B cell (primary cell): ENCODE measurements around the gene TRAPPC5. TPM values are rescaled to one million over a fixed set of nuclear protein-coding genes. Genes with fewer than 3 reads are reported as not detected.
A peak's percentile ranks its signal among the peaks of the same experiment; 100 is the strongest.

Source experiments
- ATAC-seq: fragments of 200-7000 bp; cut with Tn5 transposase; one replicate; pipeline ENCODE4 v1.10.0; 2021; ENCODE audit warnings: low read depth, mild to moderate bottlenecking, moderate number of reproducible peaks, moderate library complexity
- CTCF ChIA-PET: fragments of 350-600 bp; sonication (Branson Sonifier 250); formaldehyde crosslinking; loops from one replicate; lab custom pipeline; 2021; ENCODE audit warnings: antibody characterized with exemption, inconsistent platforms; lab: Charles Lee
- POLR2A ChIA-PET: fragments of 350-600 bp; sonication (Branson Sonifier 250); formaldehyde crosslinking; loops from one replicate; lab custom pipeline; 2021; ENCODE audit warnings: antibody characterized with exemption; lab: Charles Lee
- DNase-seq: peaks from one replicate; pipeline ENCODE4 v3.0.0; 2013
- H2AFZ ChIP-seq: 2 replicates; pipeline ENCODE4 v1.6.1; 2012; ENCODE audit warnings: mild to moderate bottlenecking, low read depth, low read length; ENCODE audit not compliant: insufficient read depth, poor library complexity, severe bottlenecking
- H3K27ac ChIP-seq, 2 donors: 1 replicate in 1 of 2; 2 replicates in 1 of 2; pipeline ENCODE4 v1.5.1; 2012 to 2013; ENCODE audit warnings: low read length in 2 of 2, mild to moderate bottlenecking in 2 of 2, moderate library complexity in 1 of 2
- H3K27me3 ChIP-seq, 4 experiments: fragments of 200-600 bp in 1 of 4; sonication (generic) in 1 of 4; replicated peaks in 1 of 4; 1 replicate in 2 of 4; 2 replicates in 2 of 4; pipeline versions ENCODE4 v1.6.1 to v1.7.0; 2013 to 2016; ENCODE audit warnings: low read length in 3 of 4, mild to moderate bottlenecking in 2 of 4, mixed read lengths in 1 of 4, moderate library complexity in 1 of 4; ENCODE audit not compliant: insufficient read depth in 4 of 4, control insufficient read depth in 3 of 4; ENCODE audit errors: control extremely low read depth in 1 of 4
- H3K36me3 ChIP-seq, 2 experiments: replicated peaks in 1 of 2; 1 replicate in 1 of 2; 2 replicates in 1 of 2; pipeline versions ENCODE4 v1.6.1 to v1.7.1; 2013; ENCODE audit warnings: low read length in 1 of 2; ENCODE audit not compliant: insufficient read depth in 2 of 2, control insufficient read depth in 1 of 2; ENCODE audit errors: control extremely low read depth in 1 of 2, extremely low read depth in 1 of 2
- H3K4me1 ChIP-seq, 2 donors: fragments of 200-600 bp in 1 of 2; sonication (generic) in 1 of 2; 1 replicate in 1 of 2; 2 replicates in 1 of 2; pipeline versions ENCODE4 v1.5.1 to v1.6.1; 2013 to 2017; ENCODE audit warnings: low read length in 2 of 2; ENCODE audit not compliant: control insufficient read depth in 2 of 2, insufficient read depth in 2 of 2
- H3K4me2 ChIP-seq: replicated peaks from 2 replicates; pipeline ENCODE3; 2012; ENCODE audit warnings: mild to moderate bottlenecking, low read depth, low read length; ENCODE audit not compliant: poor library complexity, severe bottlenecking
- H3K4me3 ChIP-seq, 5 experiments: fragments of 200-600 bp in 1 of 5; sonication (generic) in 1 of 5; 1 replicate in 3 of 5; 2 replicates in 2 of 5; pipeline versions ENCODE4 v1.5.1 to v1.7.0; 2011 to 2016; ENCODE audit warnings: low read length in 4 of 5, mild to moderate bottlenecking in 4 of 5, low read depth in 2 of 5, control low read depth in 1 of 5, moderate library complexity in 1 of 5; ENCODE audit not compliant: insufficient read depth in 1 of 5; ENCODE audit errors: control extremely low read depth in 1 of 5, extremely low read depth in 1 of 5
- H3K79me2 ChIP-seq: fragments of 200-600 bp; sonication (generic); one replicate; pipeline ENCODE4 v1.6.0; 2016; ENCODE audit warnings: low read length; ENCODE audit not compliant: control insufficient read depth, insufficient read depth
- H3K9ac ChIP-seq: fragments of 200-600 bp; sonication (generic); 2 replicates; pipeline ENCODE4 v1.6.1; 2017; ENCODE audit warnings: mild to moderate bottlenecking, low read length, moderate library complexity
- H3K9me3 ChIP-seq, 3 donors: one replicate each; pipeline versions ENCODE4 v1.6.1 to v1.7.1; 2013; ENCODE audit warnings: low read length in 2 of 3; ENCODE audit not compliant: control insufficient read depth in 2 of 3, insufficient read depth in 1 of 3; ENCODE audit errors: control extremely low read depth in 1 of 3
- H4K20me1 ChIP-seq: 2 replicates; pipeline ENCODE4 v1.6.0; 2012; ENCODE audit warnings: mild to moderate bottlenecking, low read length; ENCODE audit not compliant: insufficient read depth, control insufficient read depth, poor library complexity, severe bottlenecking
- H3K27ac Mint-ChIP-seq: one replicate; pipeline ENCODE4 v1.8.0; 2021; ENCODE audit warnings: mixed read lengths
- H3K27me3 Mint-ChIP-seq: one replicate; pipeline ENCODE4 v1.8.0; 2021; ENCODE audit warnings: mixed read lengths
- H3K4me1 Mint-ChIP-seq: one replicate; pipeline ENCODE4 v1.8.0; 2021; ENCODE audit warnings: mixed read lengths
- H3K4me3 Mint-ChIP-seq: one replicate; pipeline ENCODE4 v1.8.0; 2021; ENCODE audit warnings: mixed read lengths
- H3K9me3 Mint-ChIP-seq: one replicate; pipeline ENCODE4 v1.8.0; 2022; ENCODE audit warnings: mixed read lengths; ENCODE audit not compliant: insufficient read depth
- EZH2 ChIP-seq: IDR thresholded peaks from 2 replicates; pipeline ENCODE4 v1.6.1; 2012; ENCODE audit warnings: borderline replicate concordance, low read depth, mild to moderate bottlenecking, moderate library complexity, low read length; ENCODE audit not compliant: insufficient read depth, poor library complexity, severe bottlenecking
- WGBS: methylation state at CpG from one replicate; pipeline ENCODE4 v1.1.5; 2013; ENCODE audit warnings: missing lambda C conversion rate; ENCODE audit not compliant: insufficient coverage; 5-methylcytosine and 5-hydroxymethylcytosine counted together
- intact Hi-C: fragments of 100-400 bp; cut with micrococcal nuclease; formaldehyde crosslinking; loops from one replicate; pipeline ENCODE4 v1.10.0; 2022
- polyA plus RNA-seq: library from polyadenylated mRNA; depleted of rRNA; stranded (reverse); fragments of >200 nt; gene quantifications from 2 replicates; pipeline ENCODE4 v1.2.3, GENCODE V29; 2012
- total RNA-seq, 2 donors: library from RNA; stranded (reverse); fragments of 120-200 nt in 1 of 2; gene quantifications; 1 replicate in 1 of 2; 2 replicates in 1 of 2; pipeline versions ENCODE4 v1.2.3 to v1.2.4, GENCODE V29; 2013 to 2022
- TF ChIP-seq, protein P1 (sequence below): fragments of 200-600 bp; IDR thresholded peaks from one replicate; pipeline ENCODE4 v1.8.0; 2022; ENCODE audit warnings: antibody characterized with exemption, mild to moderate bottlenecking

Gene TRAPPC5
- total and polyA plus RNA-seq, 2 donors (not counting 1 experiment from before 2014, with no cell fraction given): 61.5 to 64.9 TPM

DNA sequence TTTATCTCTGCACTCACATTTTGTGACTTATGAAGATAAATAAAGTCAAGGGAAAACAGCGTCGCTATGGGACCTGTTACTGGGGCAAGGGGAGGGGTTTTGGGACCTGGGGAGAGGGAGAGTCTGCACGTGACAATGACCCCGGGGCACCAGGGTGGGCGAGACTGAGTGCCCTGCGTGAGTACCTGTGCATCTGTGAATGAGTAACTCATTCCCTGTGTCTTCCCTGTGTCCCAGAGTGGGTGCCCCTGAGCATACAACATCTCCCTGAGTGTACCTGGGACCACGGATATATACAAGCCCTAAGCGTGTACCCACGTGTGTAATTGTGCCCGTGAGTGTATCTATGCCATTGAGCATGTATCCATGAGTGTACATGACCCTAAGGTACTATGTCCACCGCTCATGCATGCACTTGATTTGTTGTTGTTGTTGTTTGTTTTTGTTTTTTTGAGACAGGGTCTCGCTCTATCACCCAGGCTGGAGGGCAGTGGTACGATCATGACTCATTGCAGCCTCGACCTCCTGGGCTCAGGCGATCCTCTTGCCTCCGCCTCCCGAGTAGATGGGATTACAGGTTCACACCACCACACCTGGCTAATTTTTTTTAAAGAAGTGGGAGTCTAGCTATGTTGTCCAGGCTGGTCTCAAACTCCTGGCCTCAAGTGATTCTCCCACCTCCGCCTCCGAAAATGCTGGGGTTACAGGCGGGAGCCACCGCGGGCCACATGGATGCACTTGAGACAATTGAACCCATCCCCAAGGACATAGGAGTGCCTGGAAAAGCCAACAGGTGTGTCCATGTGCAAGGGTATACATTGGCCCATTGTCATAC, 645 bp upstream of the TRAPPC5 start:
- peak overlapping the region; percentile 85 for H2AFZ ChIP-seq
- CTCF ChIA-PET: interaction anchor here (0.8 to 5.4 kb wide), 36 partner anchors 10 to 340 kb away, joined by 3 to 145 read pairs (median 6); partner anchors contain the start of genes FCER2, PET100, RETN and XAB2
- peaks cover 0 to 9% (median 0%) of the 10 kb centered on the region in 3 donors for H3K9me3 ChIP-seq
- Mint-ChIP-seq H3K9me3 (no peaks in the 10 kb centered on the region), H3K4me3 (peak overlapping the region; percentile 87), H3K27ac (peak overlapping the region; percentile 80), H3K4me1 (peaks cover 58% of the 10 kb centered on the region), H3K27me3 (peaks cover 16% of the 10 kb centered on the region)
- TF ChIP-seq, protein P1, sequence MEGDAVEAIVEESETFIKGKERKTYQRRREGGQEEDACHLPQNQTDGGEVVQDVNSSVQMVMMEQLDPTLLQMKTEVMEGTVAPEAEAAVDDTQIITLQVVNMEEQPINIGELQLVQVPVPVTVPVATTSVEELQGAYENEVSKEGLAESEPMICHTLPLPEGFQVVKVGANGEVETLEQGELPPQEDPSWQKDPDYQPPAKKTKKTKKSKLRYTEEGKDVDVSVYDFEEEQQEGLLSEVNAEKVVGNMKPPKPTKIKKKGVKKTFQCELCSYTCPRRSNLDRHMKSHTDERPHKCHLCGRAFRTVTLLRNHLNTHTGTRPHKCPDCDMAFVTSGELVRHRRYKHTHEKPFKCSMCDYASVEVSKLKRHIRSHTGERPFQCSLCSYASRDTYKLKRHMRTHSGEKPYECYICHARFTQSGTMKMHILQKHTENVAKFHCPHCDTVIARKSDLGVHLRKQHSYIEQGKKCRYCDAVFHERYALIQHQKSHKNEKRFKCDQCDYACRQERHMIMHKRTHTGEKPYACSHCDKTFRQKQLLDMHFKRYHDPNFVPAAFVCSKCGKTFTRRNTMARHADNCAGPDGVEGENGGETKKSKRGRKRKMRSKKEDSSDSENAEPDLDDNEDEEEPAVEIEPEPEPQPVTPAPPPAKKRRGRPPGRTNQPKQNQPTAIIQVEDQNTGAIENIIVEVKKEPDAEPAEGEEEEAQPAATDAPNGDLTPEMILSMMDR: no peak
- TF ChIP-seq EZH2: no peak
- peak overlapping the region; percentile 79 for H3K9ac ChIP-seq
- POLR2A ChIA-PET: interaction anchor here (0.8 to 1.5 kb wide), 6 partner anchors 18 to 126 kb away, joined by 3 to 15 read pairs (median 4); partner anchors contain the start of gene FCER2
- peaks cover 32% of the 10 kb centered on the region for H3K79me2 ChIP-seq
- ATAC-seq (no peak), DNase-seq (no peak)
- H3K4me3 ChIP-seq: peak overlapping the region in 4 of 5 experiments; percentile 74 to 98 (median 96)
- H3K27ac ChIP-seq: no peak overlapping the region
- intact Hi-C loops: loop anchor here (1.0 to 5.0 kb wide), 8 partner anchors 22 to 583 kb away; partner anchors contain the start of gene SNAPC2
- WGBS: 60% methylated on average over 19 of the region's 22 CpGs
- H3K4me1 ChIP-seq: peaks cover 39 to 49% of the 10 kb centered on the region in 2 donors
- peaks cover 0 to 18% of the 10 kb centered on the region in 2 experiments for H3K36me3 ChIP-seq
- H4K20me1 ChIP-seq: peaks cover 26% of the 10 kb centered on the region
- peak overlapping the region; percentile 94 for H3K4me2 ChIP-seq
- H3K27me3 ChIP-seq: peaks cover 0 to 23% (median 3%) of the 10 kb centered on the region in 4 experiments
